OCI-LY3 (cell line): ENCODE results near the gene EPAS1.

Experiments used
- H2AFZ ChIP-seq: fragments of 200-600, 300-600 bp; shearing (Covaris generic); 2 replicates; pipeline ENCODE4 v1.6.0; 2014; ENCODE audit warnings: antibody characterized with exemption, low read depth, low read length
- H3K27ac ChIP-seq: fragments of 200-600, 300-600 bp; sonication (generic); 2 replicates; pipeline ENCODE4 v1.5.1; 2014; ENCODE audit warnings: mild to moderate bottlenecking, low read length, moderate library complexity, mixed read lengths
- H3K27me3 ChIP-seq: fragments of 200-600, 300-600 bp; sonication (generic); 2 replicates; pipeline ENCODE4 v1.6.1; 2014; ENCODE audit warnings: low read depth, low read length, mixed read lengths
- H3K36me3 ChIP-seq: fragments of 200-600, 300-600 bp; sonication (generic); replicated peaks from 2 replicates; pipeline ENCODE3; 2014; ENCODE audit warnings: low read depth, low read length, mixed read lengths
- H3K4me1 ChIP-seq: fragments of 300-600, 200-600 bp; sonication (generic); 2 replicates; pipeline ENCODE4 v1.6.1; 2014; ENCODE audit warnings: low read length, mixed read lengths
- H3K4me2 ChIP-seq: fragments of 200-600, 300-600 bp; sonication (generic); 2 replicates; pipeline ENCODE4 v1.6.1; 2014; ENCODE audit warnings: low read length, mixed read lengths
- H3K4me3 ChIP-seq: fragments of 300-600, 200-600 bp; sonication (generic); 2 replicates; pipeline ENCODE4 v1.5.1; 2014; ENCODE audit warnings: antibody characterized with exemption, mild to moderate bottlenecking, low read length, moderate library complexity
- H3K79me2 ChIP-seq: fragments of 300-600, 200-600 bp; shearing (Covaris generic); 2 replicates; pipeline ENCODE4 v1.6.1; 2014; ENCODE audit warnings: mild to moderate bottlenecking, low read length, mixed read lengths
- H3K9ac ChIP-seq: fragments of 300-600, 200-600 bp; shearing (Covaris generic); 2 replicates; pipeline ENCODE4 v1.6.0; 2014; ENCODE audit warnings: mild to moderate bottlenecking, low read length, moderate library complexity
- H3K9me3 ChIP-seq: fragments of 200-600, 300-600 bp; shearing (Covaris generic); 2 replicates; pipeline ENCODE4 v1.6.1; 2014; ENCODE audit warnings: low read length, mixed read lengths; ENCODE audit not compliant: insufficient read depth
- H4K20me1 ChIP-seq: fragments of 200-600, 300-600 bp; sonication (generic); 2 replicates; pipeline ENCODE4 v1.6.1; 2016; ENCODE audit warnings: low read length, mixed read lengths; ENCODE audit not compliant: insufficient read depth
- CTCF ChIP-seq: fragments of 200-600, 300-600 bp; sonication (generic); IDR thresholded peaks from 2 replicates; pipeline ENCODE4 v1.5.1; 2014; ENCODE audit warnings: antibody characterized with exemption, low read length, low read depth
- EZH2phosphoT487 ChIP-seq: fragments of 200-600 bp; shearing (Covaris generic); IDR thresholded peaks from 2 replicates; pipeline ENCODE4 v1.6.1; 2018; ENCODE audit warnings: antibody characterized with exemption, mixed run types, low read depth

The EPAS1 gene

GRCh38 chr2:46337208-46337994 is 40.2 kb downstream of the EPAS1 start:
- no peak overlapping the region for H3K4me3 ChIP-seq
- TF ChIP-seq CTCF (no peak), EZH2phosphoT487 (no peak)
- H3K27ac ChIP-seq: no peak overlapping the region
- no peak overlapping the region for H3K9ac ChIP-seq
- peaks cover 62% of the 10 kb centered on the region for H3K27me3 ChIP-seq
- no peaks in the 10 kb centered on the region for H3K79me2 ChIP-seq
- no peaks in the 10 kb centered on the region for H4K20me1 ChIP-seq
- H2AFZ ChIP-seq: no peak overlapping the region
- H3K4me1 ChIP-seq: no peaks in the 10 kb centered on the region
- H3K36me3 ChIP-seq: no peaks in the 10 kb centered on the region
- no peaks in the 10 kb centered on the region for H3K9me3 ChIP-seq
- no peak overlapping the region for H3K4me2 ChIP-seq

- Histone ChIP-seq H3K9me3 (no peaks in the 10 kb centered on the region), H3K4me2 (no peak overlapping the region), H3K79me2 (no peaks in the 10 kb centered on the region), H3K9ac (no peak overlapping the region), H2AFZ (no peak overlapping the region), H3K27me3 (peaks cover 62% of the 10 kb centered on the region), H3K27ac (no peak overlapping the region), H3K36me3 (no peaks in the 10 kb centered on the region), H3K4me1 (no peaks in the 10 kb centered on the region), H3K4me3 (no peak overlapping the region), H4K20me1 (no peaks in the 10 kb centered on the region)
- TF ChIP-seq CTCF (no peak), EZH2phosphoT487 (no peak)
These were observed 41.5 kb downstream of the EPAS1 start for GRCh38 chr2:46338674-46339073.

GRCh38 chr2:46339200-46339599 is 42.0 kb downstream of the EPAS1 start:
- TF ChIP-seq CTCF (no peak), EZH2phosphoT487 (no peak)
- H3K79me2 ChIP-seq: no peaks in the 10 kb centered on the region
- H3K27me3 ChIP-seq: peaks cover 62% of the 10 kb centered on the region
- H3K4me1 ChIP-seq: no peaks in the 10 kb centered on the region
- no peaks in the 10 kb centered on the region for H3K9me3 ChIP-seq
- H4K20me1 ChIP-seq: no peaks in the 10 kb centered on the region
- no peak overlapping the region for H3K27ac ChIP-seq
- no peaks in the 10 kb centered on the region for H3K36me3 ChIP-seq
- H2AFZ ChIP-seq: no peak overlapping the region
- H3K9ac ChIP-seq: no peak overlapping the region
- no peak overlapping the region for H3K4me2 ChIP-seq
- no peak overlapping the region for H3K4me3 ChIP-seq

- TF ChIP-seq CTCF (no peak), EZH2phosphoT487 (no peak)
- Histone ChIP-seq H3K9me3 (no peaks in the 10 kb centered on the region), H3K9ac (no peak overlapping the region), H3K4me2 (no peak overlapping the region), H3K27ac (no peak overlapping the region), H4K20me1 (no peaks in the 10 kb centered on the region), H2AFZ (no peak overlapping the region), H3K4me3 (no peak overlapping the region), H3K79me2 (no peaks in the 10 kb centered on the region), H3K36me3 (no peaks in the 10 kb centered on the region), H3K4me1 (no peaks in the 10 kb centered on the region), H3K27me3 (peaks cover 59% of the 10 kb centered on the region)
These were observed 42.7 kb downstream of the EPAS1 start for GRCh38 chr2:46339676-46340459.
